ENCODE data around the gene DCAF15. TPM values are rescaled to one million over a fixed set of nuclear protein-coding genes. Genes with fewer than 3 reads are reported as not detected.
A peak's percentile ranks its signal among the peaks of the same experiment; 100 is the strongest.

The DCAF15 gene
- polyA plus RNA-seq, 1 of the 3 experiments (the other 2 are of a cell fraction), result 55.6 TPM

- Histone ChIP-seq H3K4me2 (peak overlapping the region; percentile 72; the same call in 1 of the 2 replicates), H4K20me1 (ENCODE audit: insufficient read depth) (no peaks in the 10 kb centered on the region), H3K27me3 (ENCODE audit: insufficient read depth) (no peaks in the 10 kb centered on the region), H3K9me2 (no peaks in the 10 kb centered on the region), H3K79me2 (ENCODE audit: insufficient read depth) (no peaks in the 10 kb centered on the region), H3K4me1 (ENCODE audit: control insufficient read depth in 1 of 2, insufficient read depth in 2 of 2, low read depth in 1 of 2, low read length in 1 of 2) (peaks cover 0 to 26% of the 10 kb centered on the region in 2 experiments; a peak in 1 of 4 replicates), H3F3A (replicated peaks; ENCODE audit: insufficient read depth) (no peaks in the 10 kb centered on the region), H3K27ac (ENCODE audit: low read depth in 2 of 2, low read length in 1 of 2) (peak overlapping the region; percentile 29 to 86; a peak in 3 of 4 replicates), H3K9ac (no peak overlapping the region), H3K36me3 (replicated peaks in 1 of 2; ENCODE audit: control insufficient read depth in 1 of 2, insufficient read depth in 2 of 2, low read length in 1 of 2) (no peaks in the 10 kb centered on the region), H2AFZ (ENCODE audit: low read depth) (peak overlapping the region; percentile 81; the same call in 1 of the 2 replicates), H3K9me3 (no peaks in the 10 kb centered on the region), H3K4me3 (ENCODE audit: low read depth in 2 of 2, low read length in 1 of 2) (peak overlapping the region; percentile 24 to 57)
- DNase-seq, result peak; percentile 87
- 27% methylated on average over 14 of the region's 29 CpGs for WGBS (ENCODE audit: low lambda C conversion rate)
- TF ChIP-seq EP300 (IDR thresholded peaks at IDR 0.05; ENCODE audit: borderline replicate concordance in 1 of 2, low read depth in 1 of 2, low read length in 1 of 2) (no peak), ZBTB33 (IDR thresholded peaks at IDR 0.05; ENCODE audit: borderline replicate concordance, low read depth) (no peak), FOXJ3 (CRISPR knock-in tag; IDR thresholded peaks at IDR 0.05) (no peak), SIN3A (IDR thresholded peaks at IDR 0.05; ENCODE audit: borderline replicate concordance, low read depth, low read length) (no peak), GATA2 (CRISPR knock-in tag; IDR thresholded peaks at IDR 0.05) (no peak)
- POLR2A ChIA-PET, result interaction anchor here (0.5 to 2.2 kb wide), 12 partner anchors 8 to 163 kb away, joined by 3 to 24 read pairs (median 3); partner anchors contain the start of genes C19orf53, DCAF15, IL27RA and MISP3
- CTCF ChIA-PET, result interaction anchor here (0.6 to 2.4 kb wide), 14 partner anchors 9 to 135 kb away, joined by 3 to 17 read pairs (median 4); partner anchors contain the start of genes DCAF15, IL27RA and MISP3
Observed at GRCh38 chr19:13937479-13938300, 14.6 kb upstream of the DCAF15 start.

GRCh38 chr19:13938301-13939064 is 13.8 kb upstream of the DCAF15 start, which contains the start of gene PODNL1:
Gene PODNL1 (minus strand): TSS chr19:13938417. CDS start chr19:13938181, 236 bp downstream.
- H3F3A ChIP-seq (replicated peaks; ENCODE audit: insufficient read depth), result no peaks in the 10 kb centered on the region
- WGBS (ENCODE audit: low lambda C conversion rate), result 18% methylated on average over 16 of the region's 21 CpGs
- no peaks in the 10 kb centered on the region for H3K27me3 ChIP-seq (ENCODE audit: insufficient read depth)
- TF ChIP-seq ZBTB33 (IDR thresholded peaks at IDR 0.05; ENCODE audit: borderline replicate concordance, low read depth), result no peak
- TF ChIP-seq FOXM1 (IDR thresholded peaks at IDR 0.05; ENCODE audit: low read depth), result no peak
- TF ChIP-seq RFX5 (IDR thresholded peaks at IDR 0.05; ENCODE audit: low read length), result no peak
- TF ChIP-seq EP300 (IDR thresholded peaks at IDR 0.05; ENCODE audit: borderline replicate concordance in 1 of 2, low read depth in 1 of 2, low read length in 1 of 2), result peak in 1 of 2 experiments; percentile 24; a peak in 1 of 4 replicates
- no peak for TF ChIP-seq RCOR1 (IDR thresholded peaks at IDR 0.05; ENCODE audit: low read length)
- peak; percentile 24; the same call in 1 of the 2 replicates for TF ChIP-seq RAD21 (IDR thresholded peaks at IDR 0.05; ENCODE audit: low read length)
- no peak for TF ChIP-seq ELF1 (IDR thresholded peaks at IDR 0.05)
- TF ChIP-seq POLR2AphosphoS5 (IDR thresholded peaks at IDR 0.05; ENCODE audit: low read depth, low read length), result peak; percentile 11; the same call in 1 of the 2 replicates
- no peaks in the 10 kb centered on the region for H3K9me3 ChIP-seq
- H3K79me2 ChIP-seq (ENCODE audit: insufficient read depth), result no peaks in the 10 kb centered on the region
- DNase-seq, result peak; percentile 86
- CTCF ChIA-PET, result interaction anchor here (0.6 to 2.4 kb wide), 16 partner anchors 10 to 134 kb away, joined by 3 to 17 read pairs (median 4); partner anchors contain the start of genes DCAF15, IL27RA and MISP3
- peak within 1 kb of the TSS; percentile 72; the same call in 1 of the 2 replicates for H3K4me2 ChIP-seq
- peak within 1 kb of the TSS; percentile 24 to 57 for H3K4me3 ChIP-seq (ENCODE audit: low read depth in 2 of 2, low read length in 1 of 2)
- H3K4me1 ChIP-seq (ENCODE audit: control insufficient read depth in 1 of 2, insufficient read depth in 2 of 2, low read depth in 1 of 2, low read length in 1 of 2), result peaks cover 0 to 26% of the 10 kb centered on the region in 2 experiments; a peak in 1 of 4 replicates
- H3K27ac ChIP-seq (ENCODE audit: low read depth in 2 of 2, low read length in 1 of 2), result peak within 1 kb of the TSS; percentile 29 to 86; a peak in 3 of 4 replicates
- no peak within 1 kb of the TSS for H3K9ac ChIP-seq
- H3K9me2 ChIP-seq, result no peaks in the 10 kb centered on the region
- peak within 1 kb of the TSS; percentile 81; the same call in 1 of the 2 replicates for H2AFZ ChIP-seq (ENCODE audit: low read depth)
- no peaks in the 10 kb centered on the region for H3K36me3 ChIP-seq (replicated peaks in 1 of 2; ENCODE audit: control insufficient read depth in 1 of 2, insufficient read depth in 2 of 2, low read length in 1 of 2)
- POLR2A ChIA-PET, result interaction anchor here (0.6 to 2.2 kb wide), 9 partner anchors 9 to 164 kb away, joined by 3 to 24 read pairs (median 3); partner anchors contain the start of genes C19orf53, DCAF15 and IL27RA
- no peaks in the 10 kb centered on the region for H4K20me1 ChIP-seq (ENCODE audit: insufficient read depth)

All from SK-N-SH (cell line).